Measurements from ENCODE around the gene EBPL.

Gene EBPL

GRCh38 chr13:49670828-49671227, 20.5 kb downstream of the EBPL start:
- DNase-seq, result no peak

- DNase-seq, result peak; percentile 24
Measured at GRCh38 chr13:49669735-49670309, 21.5 kb downstream of the EBPL start.

DNA sequence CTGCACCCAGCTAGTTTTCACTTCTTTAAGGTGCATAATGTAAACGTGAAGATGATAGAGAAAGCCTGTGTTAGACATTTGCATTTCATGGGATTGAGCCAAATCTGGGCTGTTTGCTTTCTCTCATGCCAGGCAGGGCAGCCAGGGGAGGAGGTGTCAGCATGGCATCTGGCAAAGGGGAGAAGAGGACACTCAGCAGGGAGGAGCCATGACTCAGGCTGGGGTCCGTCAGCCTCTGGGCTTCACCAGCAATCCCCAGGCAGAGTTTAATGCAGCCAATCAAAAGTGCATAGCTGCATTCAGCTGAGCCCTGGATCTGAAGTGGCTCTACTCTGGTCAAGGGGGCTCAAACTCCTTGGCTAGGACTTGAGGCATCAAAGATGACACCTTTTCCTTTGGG, 23.5 kb downstream of the EBPL start:
- no peak for DNase-seq

DNA sequence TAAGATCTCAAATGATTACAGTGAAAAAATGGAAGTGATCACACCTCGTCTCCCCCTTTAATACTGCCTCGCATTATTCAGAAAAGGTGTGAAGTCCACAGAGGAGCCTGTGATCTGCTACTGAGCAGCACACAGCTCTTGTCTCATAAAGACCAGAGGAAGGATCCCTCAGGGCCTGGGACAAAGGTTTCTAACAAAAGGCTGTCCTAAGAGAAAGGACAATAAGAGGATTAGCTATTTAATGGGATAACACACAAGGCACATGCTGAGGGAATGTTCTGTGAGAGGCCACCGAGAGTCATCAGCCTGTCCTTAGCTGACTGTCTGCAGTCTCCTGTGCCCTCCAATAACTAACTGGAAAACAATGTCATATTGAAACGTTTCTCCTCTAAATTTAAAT, 26.7 kb downstream of the EBPL start:
- no peak for DNase-seq

DNA sequence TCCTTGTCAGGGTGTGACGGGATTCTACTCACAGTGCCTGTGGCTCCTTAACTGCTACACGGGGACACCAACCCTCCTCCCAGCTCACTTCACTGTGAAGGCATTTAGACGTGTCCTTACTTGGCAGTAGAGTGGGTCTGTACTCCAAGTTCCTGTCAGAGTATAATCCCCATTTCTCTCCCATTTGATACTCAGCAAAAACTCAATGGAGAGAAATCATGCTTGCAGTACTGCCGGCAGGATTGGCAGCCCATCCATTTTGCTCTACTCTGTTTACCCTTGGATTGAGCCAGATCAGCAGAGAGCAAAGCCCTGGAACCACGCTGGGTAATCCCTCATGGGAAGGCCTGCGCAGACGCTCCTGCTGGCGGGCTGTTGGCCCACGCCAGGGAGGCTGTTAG, 34.0 kb downstream of the EBPL start:
- DNase-seq, result no peak

DNA sequence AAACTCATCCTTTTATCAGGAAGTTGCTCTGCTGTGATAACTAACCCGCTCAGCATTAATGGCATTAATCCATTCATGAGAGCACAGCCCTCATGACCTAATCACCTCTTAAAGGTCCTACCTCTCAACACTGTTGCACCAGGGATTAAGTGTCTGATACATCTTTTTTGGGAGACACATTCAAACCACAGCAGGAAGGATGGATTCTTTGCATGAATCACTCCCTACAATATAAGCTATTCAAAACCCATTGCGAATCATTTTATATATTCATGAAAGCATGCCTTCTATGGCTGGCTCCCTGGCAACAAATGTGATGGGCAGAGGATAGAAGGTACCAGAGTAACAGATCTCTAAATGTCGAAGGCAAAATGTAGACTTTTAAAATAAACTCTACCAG, 35.4 kb downstream of the EBPL start:
- no peak for DNase-seq

GRCh38 chr13:49654011-49654410, 37.3 kb downstream of the EBPL start:
- no peak for DNase-seq

DNA sequence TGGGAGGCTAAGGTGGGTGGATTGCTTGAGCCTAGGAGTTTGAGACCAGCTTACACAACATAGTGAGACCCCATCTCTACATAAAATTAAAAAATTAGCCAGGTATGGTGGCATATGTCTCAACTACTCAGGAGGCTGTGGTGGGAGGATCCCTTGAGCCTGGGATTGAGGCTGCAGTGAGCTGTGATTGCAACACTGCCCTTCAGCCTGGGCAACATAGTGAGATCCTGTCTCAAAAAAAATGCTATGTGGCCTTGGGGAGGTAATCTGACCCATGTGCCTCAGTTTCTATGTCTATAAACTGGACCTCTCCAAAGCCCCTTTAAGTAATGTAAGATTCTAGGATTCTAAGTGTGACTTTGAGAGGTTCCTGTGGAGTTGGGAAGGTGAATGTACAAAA, 37.8 kb downstream of the EBPL start:
- no peak for DNase-seq

DNA sequence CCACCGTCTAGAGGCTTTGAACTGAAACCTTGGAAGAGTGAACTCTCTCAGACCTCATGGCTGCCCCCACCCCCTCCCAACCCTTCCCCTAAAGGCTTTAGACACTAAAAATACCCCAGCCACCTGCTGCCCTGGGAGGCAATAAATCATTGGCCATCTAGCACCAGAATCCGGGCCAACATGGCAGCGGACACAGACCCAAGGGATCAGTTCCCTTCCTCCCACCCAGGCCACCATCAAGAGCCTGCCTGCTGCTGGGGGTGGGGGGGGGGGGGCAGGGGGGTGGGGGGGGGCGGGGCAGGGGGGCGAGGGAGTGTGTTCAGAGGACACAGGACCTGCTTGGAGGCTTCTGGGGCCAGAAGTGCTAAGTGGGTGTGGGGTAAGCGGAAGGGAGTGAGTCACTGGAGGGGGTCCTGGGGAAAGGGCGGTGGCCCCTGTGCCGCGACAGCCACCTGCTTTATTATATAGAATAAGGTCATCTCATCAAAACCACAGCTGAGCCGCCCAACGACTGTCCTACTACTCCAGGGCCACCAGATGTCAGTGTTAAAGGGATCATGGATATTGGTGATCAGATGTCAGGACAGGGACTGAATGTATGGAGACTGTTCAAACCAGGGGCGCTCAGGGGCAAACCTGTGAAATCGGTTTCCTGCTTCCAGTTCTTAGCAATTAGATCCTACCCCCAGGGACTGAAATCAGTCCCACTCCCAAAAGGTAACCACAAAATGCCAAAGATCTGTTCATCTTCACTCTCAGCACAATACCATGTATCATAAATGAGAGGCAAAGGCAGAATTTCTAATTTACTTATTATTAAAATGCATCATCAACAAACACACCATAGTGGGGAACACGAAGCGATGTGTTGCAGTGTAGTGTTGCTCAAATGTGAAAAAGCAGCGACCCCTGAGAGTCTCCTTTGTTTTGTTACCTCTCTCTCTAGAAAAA, 38.7 kb downstream of the EBPL start:
- DNase-seq, result peak; percentile 38

DNA sequence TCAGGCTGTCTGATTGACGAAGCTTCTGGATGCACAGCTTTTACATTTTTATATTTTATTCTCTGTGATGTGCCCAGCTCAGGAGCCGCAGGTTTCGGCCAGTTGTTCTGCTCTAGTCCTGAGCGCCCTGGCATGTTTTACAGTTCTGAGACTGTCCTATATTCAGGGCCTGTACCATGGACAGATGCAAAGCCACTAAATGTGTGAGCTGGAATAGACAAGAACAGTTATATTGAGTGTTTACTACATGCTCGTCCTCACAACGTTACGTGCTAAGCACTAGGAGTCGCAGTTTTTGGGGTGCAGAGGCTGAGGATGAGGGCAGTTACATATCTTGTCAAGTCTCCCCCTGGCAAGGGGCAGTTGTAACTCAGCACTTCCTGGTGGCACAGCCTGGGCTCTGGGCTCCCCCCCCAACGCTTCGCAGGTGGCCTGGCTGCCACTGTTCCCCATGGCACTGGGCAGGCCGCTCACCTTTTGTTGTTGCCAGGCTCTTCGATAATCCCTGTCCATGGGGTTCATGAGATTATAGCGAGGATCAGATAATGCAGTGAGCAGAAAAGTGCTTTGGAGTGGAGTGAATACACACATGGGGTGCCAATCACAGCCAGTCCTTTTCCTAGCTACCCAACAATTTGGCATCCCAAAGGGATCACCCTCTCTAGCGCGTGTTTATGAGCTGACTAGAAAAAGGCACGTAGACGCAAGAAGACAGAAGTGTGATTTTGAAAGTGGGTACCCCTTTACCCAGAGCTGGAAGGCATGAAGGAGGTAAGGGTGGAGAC, 39.5 kb downstream of the EBPL start:
- no peak for DNase-seq

DNA sequence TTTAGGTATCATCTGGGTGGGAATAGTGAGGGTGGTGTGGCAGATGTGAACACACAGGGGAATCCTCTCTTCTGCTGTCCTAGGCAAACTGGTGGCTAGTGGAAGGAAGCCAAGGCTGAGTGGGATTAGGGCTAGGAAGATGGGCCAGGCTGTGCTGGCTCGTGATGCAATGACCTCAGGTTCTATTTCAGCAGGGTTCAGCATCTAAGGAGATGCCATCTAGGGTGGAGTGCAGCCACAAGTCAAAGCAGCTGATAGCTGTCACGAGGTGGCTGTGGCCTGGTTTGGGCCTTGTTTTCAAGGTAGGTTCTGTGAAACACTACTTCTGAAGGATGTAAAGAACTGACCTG, 41.3 kb downstream of the EBPL start:
- no peak for DNase-seq

GRCh38 chr13:49649244-49649962, 41.9 kb downstream of the EBPL start:
- DNase-seq, result no peak

- no peak for DNase-seq
Measured at GRCh38 chr13:49646688-49647087, 44.6 kb downstream of the EBPL start.

GRCh38 chr13:49645451-49645850, 45.8 kb downstream of the EBPL start:
- DNase-seq, result no peak

GRCh38 chr13:49643035-49643646, 48.1 kb downstream of the EBPL start:
- no peak for DNase-seq

DNA sequence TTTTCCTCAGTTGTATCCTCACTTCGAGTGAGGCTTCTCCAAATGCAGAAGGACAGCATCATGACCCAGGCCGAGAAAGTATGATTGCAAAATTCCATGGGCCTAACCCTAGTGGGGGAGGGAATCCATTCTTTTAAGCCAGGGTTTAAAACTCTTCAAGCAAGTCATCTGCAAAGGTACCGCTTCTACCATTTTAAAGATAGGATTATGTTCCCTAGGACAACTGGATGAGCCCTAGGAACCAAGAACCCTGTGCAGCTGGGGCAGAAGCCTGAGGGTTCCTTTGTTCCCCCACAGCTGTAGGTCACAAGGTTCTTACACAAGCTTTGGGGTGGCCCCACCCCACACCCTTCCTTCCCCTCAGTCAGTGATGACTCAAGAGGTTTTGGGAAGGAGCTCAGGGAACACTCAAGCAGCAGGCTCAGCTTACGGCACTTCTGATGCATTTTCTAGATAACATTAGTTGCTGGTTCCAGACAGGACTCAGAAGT, 49.4 kb downstream of the EBPL start:
- no peak for DNase-seq

DNA sequence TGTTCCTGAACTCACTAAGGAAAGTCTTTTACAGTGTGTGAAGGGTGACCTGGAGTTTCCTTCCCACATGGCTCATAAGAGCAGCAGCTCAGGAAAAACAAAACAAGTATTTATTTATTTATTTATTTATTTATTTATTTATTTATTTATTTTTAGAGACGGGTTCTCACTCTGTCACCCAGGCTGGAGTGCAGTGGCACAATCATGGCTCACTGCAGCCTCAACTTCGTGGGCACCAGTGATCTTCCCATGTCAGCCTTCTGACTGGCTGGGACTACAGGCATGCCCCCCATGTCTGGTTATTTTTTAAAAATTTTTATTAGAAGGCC, 52.6 kb downstream of the EBPL start:
- no peak for DNase-seq

DNA sequence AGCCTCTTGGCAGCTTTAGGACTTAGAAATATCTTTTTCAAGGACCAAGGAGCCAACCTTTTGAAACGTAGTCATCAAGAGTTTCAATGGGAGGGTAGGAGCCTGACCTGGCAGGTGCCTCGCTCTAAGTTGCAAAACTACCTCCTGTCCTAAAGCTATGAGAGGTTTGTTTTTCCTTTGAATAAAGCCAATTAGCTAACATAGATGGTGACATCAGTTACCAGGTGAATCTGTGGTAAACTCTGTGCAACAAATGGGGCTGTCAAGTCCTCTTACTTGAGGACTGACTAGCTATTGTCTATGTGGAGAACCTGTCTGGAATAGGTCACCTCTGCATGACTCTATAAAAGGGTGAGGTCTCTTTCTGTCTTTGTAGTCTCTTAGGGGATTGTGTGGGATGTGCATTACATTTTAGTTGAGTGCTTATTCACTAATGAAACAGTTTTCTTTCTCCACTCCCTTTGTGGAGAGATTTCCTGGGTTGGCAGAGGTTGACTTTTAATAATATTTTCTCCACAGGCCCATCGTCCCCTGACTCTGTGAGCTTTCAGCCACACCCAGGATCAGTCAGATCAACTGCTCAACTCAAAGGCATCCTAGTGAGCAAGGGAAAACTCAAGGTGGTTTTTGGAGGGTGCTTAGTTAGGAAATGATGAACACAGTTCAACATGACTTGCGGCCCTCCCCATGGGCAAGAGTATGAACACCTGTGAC, 53.1 kb downstream of the EBPL start:
- no peak for DNase-seq

GRCh38 chr13:49636705-49637104, 54.6 kb downstream of the EBPL start:
- DNase-seq, result no peak

GRCh38 chr13:49635599-49636433, 55.5 kb downstream of the EBPL start:
- DNase-seq, result peak; percentile 26

DNA sequence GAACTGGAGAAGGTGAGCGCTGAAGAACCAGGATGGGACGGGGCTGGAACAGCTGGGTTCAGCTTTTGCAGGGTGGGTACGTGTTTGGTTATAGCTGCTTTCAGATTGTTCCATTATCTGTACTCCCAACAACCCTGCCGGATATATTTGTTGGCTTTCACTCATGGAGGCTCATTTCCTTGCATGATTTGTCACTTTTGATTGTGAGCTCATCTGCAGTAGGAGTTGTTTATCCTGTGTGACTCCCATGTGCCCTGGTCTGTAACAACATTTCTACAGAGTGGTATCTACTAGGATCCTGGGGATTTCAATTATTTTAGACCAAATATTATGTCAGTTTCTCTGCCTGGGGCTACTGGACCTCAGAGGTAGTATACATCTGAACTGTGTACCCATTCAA, 57.6 kb downstream of the EBPL start:
- DNase-seq, result no peak

Measured in activated CD4-positive, alpha-beta T cell treated with anti-CD3 and anti-CD28 coated beads for 48 hours (primary cell).